ENCODE data around the gene PEX7. TPM values are rescaled to one million over a fixed set of nuclear protein-coding genes. Genes with fewer than 3 reads are reported as not detected.

The PEX7 gene
- 4.3 to 5.1 TPM (median 4.9 TPM) in 5 replicates for total RNA-seq (2022; extraction: Qiagen RNA extraction; ENCODE audit: low read depth)

GRCh38 chr6:136822376-136823127 is at the start of gene PEX7:
Gene PEX7, plus strand, starts transcription at chr6:136822592. Its CDS starts 74 bp downstream, at chr6:136822666.

GRCh38 chr6:136792410-136793262 is 29.8 kb upstream of the PEX7 start, which contains the start of gene MAP3K5:
Gene MAP3K5, minus strand, starts transcription at chr6:136792477. Its CDS starts 320 bp downstream, at chr6:136792157.

GRCh38 chr6:136921936-136922684 is 99.7 kb downstream of the PEX7 start, which contains the start of gene SLC35D3:
Gene SLC35D3, plus strand, starts transcription at chr6:136922301. Its CDS starts 128 bp downstream, at chr6:136922429.

Other genes starting within 250 kb of the PEX7 start
- 2.3 to 3.9 TPM (median 3.5 TPM) in 5 replicates for gene MAP3K5, start 30.1 kb upstream of the PEX7 start, total RNA-seq (2022; extraction: Qiagen RNA extraction; ENCODE audit: low read depth)
- gene SLC35D3, start 99.7 kb downstream of the PEX7 start, total RNA-seq (2022; extraction: Qiagen RNA extraction; ENCODE audit: low read depth) = 0.03 to 0.10 TPM (median 0.05 TPM) in 5 replicates
- gene IL20RA, start 222.4 kb downstream of the PEX7 start, total RNA-seq (2022; extraction: Qiagen RNA extraction; ENCODE audit: low read depth) = 0.02 to 0.03 TPM in 2 of 5 replicates, not detected in the others